Nephron progenitor cell (in vitro differentiated cells): ENCODE measurements around the gene TRIO.

Experiments used
- DNase-seq: peaks from one replicate; pipeline ENCODE4 v3.0.0; 2021
- H3K27ac Mint-ChIP-seq: 2 replicates; pipeline ENCODE4 v1.8.0; 2021; ENCODE audit warnings: mild to moderate bottlenecking, moderate library complexity, mixed read lengths
- H3K27me3 Mint-ChIP-seq: 2 replicates; pipeline ENCODE4 v1.8.0; 2021; ENCODE audit warnings: mild to moderate bottlenecking, low read depth, mixed read lengths; ENCODE audit not compliant: poor library complexity
- H3K36me3 Mint-ChIP-seq: 2 replicates; pipeline ENCODE4 v1.8.0; 2021; ENCODE audit warnings: low read depth, mixed read lengths
- H3K4me1 Mint-ChIP-seq: 2 replicates; pipeline ENCODE4 v1.8.0; 2021; ENCODE audit warnings: mixed read lengths
- H3K4me3 Mint-ChIP-seq: 2 replicates; pipeline ENCODE4 v1.8.0; 2021; ENCODE audit warnings: mild to moderate bottlenecking, moderate library complexity, mixed read lengths
- H3K9me3 Mint-ChIP-seq: 2 replicates; pipeline ENCODE4 v1.8.0; 2021; ENCODE audit warnings: mild to moderate bottlenecking, moderate library complexity, mixed read lengths
- TF ChIP-seq, protein P1 (sequence below): fragments of 200-600 bp; sonication (generic); IDR thresholded peaks from 2 replicates; pipeline ENCODE4 v1.5.0; 2021; ENCODE audit warnings: antibody characterized with exemption

The TRIO gene

DNA sequence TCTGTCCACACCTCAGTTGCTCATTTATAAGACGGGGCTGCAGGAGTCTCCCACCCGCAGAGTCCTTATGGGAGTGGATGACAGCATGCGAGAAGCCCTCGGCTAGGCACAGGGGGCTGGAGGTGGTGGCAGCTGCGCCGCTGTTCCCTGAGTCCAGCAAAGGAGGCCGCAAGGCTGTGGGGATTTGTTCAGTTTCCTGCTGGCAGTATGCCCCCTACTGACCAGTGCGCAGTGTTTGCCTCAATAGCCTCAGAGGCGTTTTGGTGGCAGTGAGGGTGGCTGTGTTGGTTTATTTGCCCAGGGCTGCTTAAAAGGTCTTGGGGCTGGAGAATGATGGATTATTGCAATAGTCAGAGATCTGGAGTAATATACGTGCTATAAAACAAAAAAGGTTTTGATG lies 262.1 kb downstream of the TRIO start:
- Mint-ChIP-seq H3K4me3 (no peak overlapping the region), H3K36me3 (peaks cover 83% of the 10 kb centered on the region), H3K27me3 (no peaks in the 10 kb centered on the region), H3K4me1 (peaks cover 25% of the 10 kb centered on the region), H3K9me3 (no peaks in the 10 kb centered on the region), H3K27ac (peak overlapping the region; percentile 7)
- TF ChIP-seq, protein P1, sequence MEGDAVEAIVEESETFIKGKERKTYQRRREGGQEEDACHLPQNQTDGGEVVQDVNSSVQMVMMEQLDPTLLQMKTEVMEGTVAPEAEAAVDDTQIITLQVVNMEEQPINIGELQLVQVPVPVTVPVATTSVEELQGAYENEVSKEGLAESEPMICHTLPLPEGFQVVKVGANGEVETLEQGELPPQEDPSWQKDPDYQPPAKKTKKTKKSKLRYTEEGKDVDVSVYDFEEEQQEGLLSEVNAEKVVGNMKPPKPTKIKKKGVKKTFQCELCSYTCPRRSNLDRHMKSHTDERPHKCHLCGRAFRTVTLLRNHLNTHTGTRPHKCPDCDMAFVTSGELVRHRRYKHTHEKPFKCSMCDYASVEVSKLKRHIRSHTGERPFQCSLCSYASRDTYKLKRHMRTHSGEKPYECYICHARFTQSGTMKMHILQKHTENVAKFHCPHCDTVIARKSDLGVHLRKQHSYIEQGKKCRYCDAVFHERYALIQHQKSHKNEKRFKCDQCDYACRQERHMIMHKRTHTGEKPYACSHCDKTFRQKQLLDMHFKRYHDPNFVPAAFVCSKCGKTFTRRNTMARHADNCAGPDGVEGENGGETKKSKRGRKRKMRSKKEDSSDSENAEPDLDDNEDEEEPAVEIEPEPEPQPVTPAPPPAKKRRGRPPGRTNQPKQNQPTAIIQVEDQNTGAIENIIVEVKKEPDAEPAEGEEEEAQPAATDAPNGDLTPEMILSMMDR, result peak; percentile 16
- DNase-seq, result no peak

DNA sequence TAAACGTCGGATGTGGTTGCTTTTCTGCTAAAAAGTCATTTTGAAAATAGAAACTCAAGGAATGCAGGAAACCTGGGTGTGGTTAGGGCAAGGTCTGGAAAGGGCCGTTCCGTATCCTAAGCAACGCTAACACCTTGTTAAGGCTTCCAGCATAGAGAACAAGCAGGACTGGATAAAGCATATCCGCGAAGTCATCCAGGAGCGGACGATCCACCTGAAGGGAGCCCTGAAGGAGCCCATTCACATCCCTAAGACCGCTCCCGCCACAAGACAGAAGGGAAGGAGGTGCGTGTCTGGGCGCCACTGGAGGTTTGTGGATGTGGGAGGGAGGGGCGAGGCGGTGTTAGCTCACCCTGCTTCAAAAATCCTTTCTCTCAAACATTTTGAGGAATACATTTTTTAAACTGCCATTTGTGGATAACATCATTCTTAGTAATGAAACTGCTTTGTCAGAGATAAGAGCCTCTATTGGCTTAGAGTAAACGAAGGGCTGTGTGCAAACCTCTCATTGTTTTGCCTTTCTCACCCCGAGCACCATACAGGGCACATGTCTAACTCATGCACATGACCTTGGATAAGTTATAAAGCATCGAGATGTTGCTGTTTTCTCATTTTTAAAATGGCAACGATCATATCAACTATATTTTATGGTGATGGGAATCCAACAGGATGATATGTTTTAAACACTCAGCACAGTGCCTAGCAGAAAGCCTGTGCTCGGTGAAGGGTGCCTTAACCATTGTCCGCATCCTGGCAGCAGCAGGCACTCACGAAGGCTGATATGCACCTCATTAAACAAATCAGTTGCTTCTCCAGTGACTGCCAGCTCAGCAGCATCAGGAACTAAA lies 262.8 kb downstream of the TRIO start:
- Mint-ChIP-seq H3K36me3 (peaks cover 83% of the 10 kb centered on the region), H3K4me1 (peaks cover 25% of the 10 kb centered on the region), H3K27me3 (no peaks in the 10 kb centered on the region), H3K4me3 (no peak overlapping the region), H3K9me3 (no peaks in the 10 kb centered on the region), H3K27ac (no peak overlapping the region)
- TF ChIP-seq, protein P1, result no peak
- no peak for DNase-seq

DNA sequence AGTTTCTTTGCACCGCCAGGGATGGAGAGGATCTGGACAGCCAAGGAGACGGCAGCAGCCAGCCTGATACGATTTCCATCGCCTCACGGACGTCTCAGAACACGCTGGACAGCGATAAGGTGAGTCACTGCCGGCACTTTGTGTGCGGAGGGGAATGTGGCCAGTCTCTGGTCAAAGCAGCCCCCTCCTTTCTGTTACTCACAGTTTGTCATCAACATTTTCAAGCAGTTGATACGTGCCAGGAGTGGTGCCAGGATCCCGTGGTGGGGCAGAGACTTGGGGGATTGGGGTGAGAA lies 263.4 kb downstream of the TRIO start:
- DNase-seq, result no peak
- no peak overlapping the region for H3K4me3 Mint-ChIP-seq
- H3K27ac Mint-ChIP-seq, result no peak overlapping the region
- H3K27me3 Mint-ChIP-seq, result no peaks in the 10 kb centered on the region
- H3K4me1 Mint-ChIP-seq, result peaks cover 21% of the 10 kb centered on the region
- H3K36me3 Mint-ChIP-seq, result peaks cover 81% of the 10 kb centered on the region
- no peaks in the 10 kb centered on the region for H3K9me3 Mint-ChIP-seq
- TF ChIP-seq, protein P1, result no peak

DNA sequence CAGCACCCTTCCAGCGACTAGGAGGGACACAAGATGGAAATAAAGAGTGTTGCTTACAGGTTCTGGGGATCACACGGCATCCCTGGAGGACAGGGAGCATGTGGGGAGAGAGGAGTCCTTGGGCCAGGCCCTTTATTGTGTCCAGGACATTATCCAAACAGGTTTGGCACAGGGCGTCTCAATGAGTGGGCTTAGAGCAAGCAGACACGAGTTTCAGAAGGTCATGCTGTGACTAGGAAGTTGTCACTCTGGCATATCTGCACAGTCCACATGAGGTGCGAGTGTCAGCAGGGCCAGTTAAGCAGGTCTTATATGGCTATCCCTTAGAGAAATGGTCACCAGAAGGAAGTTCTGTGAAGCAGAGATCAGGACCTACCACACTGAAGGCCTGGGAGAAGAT lies 263.9 kb downstream of the TRIO start:
- peaks cover 18% of the 10 kb centered on the region for H3K4me1 Mint-ChIP-seq
- H3K9me3 Mint-ChIP-seq, result no peaks in the 10 kb centered on the region
- TF ChIP-seq, protein P1, result no peak
- peaks cover 76% of the 10 kb centered on the region for H3K36me3 Mint-ChIP-seq
- H3K27me3 Mint-ChIP-seq, result no peaks in the 10 kb centered on the region
- no peak for DNase-seq
- H3K4me3 Mint-ChIP-seq, result no peak overlapping the region
- H3K27ac Mint-ChIP-seq, result peak overlapping the region; percentile 47

DNA sequence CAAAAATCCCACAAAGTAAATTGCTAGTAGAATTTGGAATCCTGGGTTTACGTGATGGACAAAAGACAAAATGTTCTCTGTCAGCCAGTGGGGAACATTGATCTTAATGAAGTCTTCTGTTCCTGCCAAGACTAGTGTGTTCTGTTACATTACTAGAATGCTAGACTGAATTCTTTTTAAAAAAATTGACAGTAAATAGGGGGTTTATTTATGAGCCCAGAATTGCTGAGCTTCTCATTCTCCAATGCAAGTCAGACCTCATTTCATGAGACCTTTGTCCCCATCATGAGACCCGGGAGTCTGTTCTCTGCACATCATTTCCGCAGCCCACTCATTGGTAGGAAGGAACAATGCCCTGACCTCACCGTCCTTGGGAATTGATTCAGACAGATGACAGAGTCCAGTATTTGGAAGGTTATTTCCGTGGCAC lies 264.6 kb downstream of the TRIO start:
- Mint-ChIP-seq H3K27ac (no peak overlapping the region), H3K9me3 (no peaks in the 10 kb centered on the region)

More for the DNA sequence above, 264.6 kb downstream of the TRIO start:
- no peak for DNase-seq
- H3K27me3 Mint-ChIP-seq, result no peaks in the 10 kb centered on the region
- no peak overlapping the region for H3K4me3 Mint-ChIP-seq
- H3K4me1 Mint-ChIP-seq, result peaks cover 12% of the 10 kb centered on the region
- TF ChIP-seq, protein P1, result no peak
- peaks cover 69% of the 10 kb centered on the region for H3K36me3 Mint-ChIP-seq
